DMS 273 treated with DMSO at 0.1 percent for 48 hours (cell line): ENCODE measurements around the gene PLK3.
"Not testable (repeated sequence)": the region's sequence is repeated elsewhere in the genome, so short reads cannot be mapped to it uniquely, and the experiment has no call there.

Source experiments
- DNase-seq: peaks from one replicate; lab custom pipeline; 2025; lab: John Stamatoyannopoulos, UW

The PLK3 gene

GRCh38 chr1:44787506-44787905 is 12.7 kb upstream of the PLK3 start:
- no peak for DNase-seq

GRCh38 chr1:44788120-44788860 is 11.9 kb upstream of the PLK3 start, which contains the start of gene BEST4:
Gene BEST4 (minus strand): TSS chr1:44788170. CDS start chr1:44787705, 465 bp downstream.
- DNase-seq, result no peak

DNA sequence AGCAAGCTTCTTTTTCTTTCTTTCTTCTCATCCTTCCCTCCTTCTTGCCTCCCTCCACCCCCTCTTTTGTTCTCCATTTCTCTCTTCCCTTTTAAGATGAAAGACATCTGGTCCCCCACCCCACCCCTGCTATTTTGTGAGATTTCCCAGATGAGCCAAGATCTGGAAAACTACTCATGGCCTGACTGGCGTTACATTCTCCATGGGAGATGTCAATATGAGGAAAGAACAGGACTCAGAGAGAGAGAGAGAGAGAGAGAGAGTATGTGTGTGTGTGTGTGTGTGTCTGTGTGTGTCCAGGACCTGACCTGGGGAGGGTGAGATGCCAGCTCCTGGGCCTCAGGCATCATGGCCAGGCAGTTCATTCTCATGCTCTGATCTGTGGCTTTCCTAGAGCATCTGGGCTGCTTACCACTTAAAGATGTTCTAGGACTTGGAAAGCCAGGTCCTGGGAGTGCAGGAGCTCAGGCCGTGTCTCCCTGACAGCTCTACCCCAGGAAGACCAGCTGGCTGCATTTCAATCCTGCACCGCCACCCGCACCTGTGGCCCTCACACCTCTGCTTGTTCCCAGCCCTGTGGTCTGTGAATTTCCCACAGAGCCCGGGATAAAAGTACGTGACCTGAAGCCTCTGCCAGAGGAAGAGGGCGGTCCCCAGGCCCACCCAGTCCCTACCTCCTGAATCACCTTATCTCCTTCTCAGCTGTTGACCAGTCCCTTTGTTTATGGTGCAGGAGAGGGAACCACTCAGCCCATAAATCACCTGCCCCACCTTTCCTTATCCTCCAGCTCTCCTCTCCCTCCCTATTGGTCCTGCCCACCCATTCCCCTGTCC is 9.0 kb upstream of the PLK3 start:
- no peak for DNase-seq

GRCh38 chr1:44792736-44793502 is 7.3 kb upstream of the PLK3 start:
- no peak for DNase-seq

- DNase-seq, result not testable (repeated sequence)
These were observed 2.3 kb upstream of the PLK3 start for GRCh38 chr1:44797886-44798285.

- no peak for DNase-seq
These were observed 1.5 kb upstream of the PLK3 start for GRCh38 chr1:44798481-44799365.

- no peak for DNase-seq
These were observed 1.5 kb downstream of the PLK3 start for GRCh38 chr1:44801491-44802305.

- DNase-seq, result no peak
These were observed 2.3 kb downstream of the PLK3 start for GRCh38 chr1:44802306-44803061.

GRCh38 chr1:44803062-44803311 is 2.8 kb downstream of the PLK3 start:
- DNase-seq, result no peak

- DNase-seq, result no peak
These were observed 3.3 kb downstream of the PLK3 start for GRCh38 chr1:44803312-44804095.

GRCh38 chr1:44805311-44806024 is 5.3 kb downstream of the PLK3 start:
- no peak for DNase-seq

- no peak for DNase-seq
These were observed 6.0 kb downstream of the PLK3 start for GRCh38 chr1:44806025-44806703.

DNA sequence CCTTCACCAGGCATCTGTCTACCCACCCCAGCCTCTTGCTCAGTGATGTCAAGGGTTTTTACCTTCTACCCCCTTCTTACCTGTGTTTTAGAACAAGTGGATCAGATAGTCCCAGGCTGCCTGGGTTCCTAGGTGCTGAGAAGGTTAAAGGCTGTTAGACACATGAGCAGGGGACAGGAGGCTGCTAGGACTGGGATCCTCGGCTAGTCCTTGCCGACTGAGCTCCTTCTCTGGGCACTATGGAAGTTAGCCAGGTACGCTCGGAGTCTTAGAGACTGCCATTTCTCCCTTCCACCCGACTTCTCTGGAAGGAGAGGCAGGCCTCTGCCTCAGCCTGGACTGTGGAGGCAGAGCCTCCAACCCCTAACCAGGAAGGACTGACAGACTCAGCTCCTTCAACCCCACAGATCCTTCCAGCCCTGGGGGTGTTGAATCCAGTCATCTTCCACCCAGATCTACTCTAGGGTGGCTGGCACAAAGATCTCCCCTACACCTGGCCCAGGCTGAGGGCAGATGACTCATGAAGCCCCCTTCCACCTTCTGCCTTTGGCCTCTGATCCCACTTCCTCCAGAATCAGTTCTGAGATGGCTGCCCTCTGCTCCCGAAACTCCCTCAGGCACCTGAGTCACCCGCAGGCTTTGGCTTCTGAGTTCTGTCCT is 6.7 kb downstream of the PLK3 start, which contains the start of gene DYNLT4:
TSS of gene DYNLT4 (minus strand) at position 648 of the 660 bp plus-strand sequence. CDS start 683 bp downstream, outside the sequence.
- DNase-seq, result no peak

GRCh38 chr1:44807364-44808062 is 7.3 kb downstream of the PLK3 start:
- DNase-seq, result no peak

GRCh38 chr1:44808063-44808937 is 8.1 kb downstream of the PLK3 start, which contains the start of gene BTBD19:
Gene BTBD19 (plus strand): TSS chr1:44808523. CDS start chr1:44808821, 298 bp downstream.
- DNase-seq, result no peak
